ENCODE data around the gene RTN4RL1. TPM values are rescaled to one million over a fixed set of nuclear protein-coding genes. Genes with fewer than 3 reads are reported as not detected.

The RTN4RL1 gene
- polyA plus RNA-seq, 2 donors: 0.89 to 2.0 TPM

DNA sequence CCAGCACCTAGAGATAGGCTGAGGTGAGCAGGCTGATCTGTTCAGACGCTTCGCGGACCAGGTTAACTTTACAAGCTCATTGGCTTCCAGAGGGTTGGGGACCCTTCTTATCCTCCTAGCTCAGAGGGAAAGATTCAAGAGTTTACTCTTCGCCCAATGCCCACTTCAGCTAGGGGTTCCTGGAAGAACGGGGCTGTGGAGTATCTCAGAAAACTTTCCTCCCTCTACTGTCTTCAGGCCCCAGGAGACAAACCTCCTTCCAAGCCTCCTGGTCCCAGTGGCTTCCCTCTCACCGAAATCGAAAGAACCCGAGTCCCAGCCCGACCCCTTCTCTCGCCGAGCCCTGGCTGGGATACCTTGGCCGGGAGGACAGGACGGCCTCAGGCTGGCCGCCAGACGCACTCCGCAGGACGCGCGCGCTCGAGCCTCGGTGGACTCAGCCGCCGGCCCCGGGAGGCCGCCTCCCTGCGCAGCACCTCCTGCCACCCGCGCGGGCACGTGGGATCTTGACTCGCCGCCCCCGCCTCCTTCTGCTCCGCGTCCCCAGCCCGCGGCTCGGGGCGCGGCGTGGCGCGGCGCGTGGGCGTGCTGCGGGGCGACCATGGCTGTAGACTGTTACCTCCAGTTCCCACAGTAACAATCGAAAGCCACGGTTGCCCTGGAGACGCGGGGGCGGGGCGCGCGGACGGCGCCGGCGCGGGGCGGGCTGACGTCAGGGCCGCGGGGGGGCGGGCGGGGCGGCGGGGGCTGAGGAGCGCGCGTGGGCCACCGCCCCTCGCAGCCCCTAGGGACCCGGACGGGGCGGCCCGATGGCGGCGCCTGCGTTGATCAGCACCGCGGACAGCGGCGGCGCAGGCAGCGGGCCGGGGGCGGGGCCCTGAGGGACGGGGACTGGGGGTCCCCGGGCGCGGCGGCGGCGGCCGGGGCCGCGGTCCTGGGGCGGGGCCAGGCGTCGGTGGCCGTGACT, 24.5 kb upstream of the RTN4RL1 start:
- H3K27me3 ChIP-seq (ENCODE audit: control insufficient read depth in 1 of 2, insufficient read depth in 2 of 2, low read length in 2 of 2): peaks cover 0 to 2% of the 10 kb centered on the region in 2 donors
- H3K4me1 ChIP-seq (ENCODE audit: control insufficient read depth in 2 of 2, insufficient read depth in 2 of 2, low read length in 1 of 2): peaks cover 3 to 17% of the 10 kb centered on the region in 2 donors
- H3K27ac ChIP-seq (ENCODE audit: low read depth in 2 of 2, low read length in 1 of 2): peak overlapping the region; percentile 36 to 38
- H3K4me3 ChIP-seq (ENCODE audit: low read depth in 1 of 2, low read length in 2 of 2): peak overlapping the region; percentile 69 to 78
- whole genome bisulfite sequencing, 2 donors: 2% methylated on average over 73 to 104 of the region's 104 CpGs
- peaks cover 0 to 2% of the 10 kb centered on the region in 2 donors for H3K9me3 ChIP-seq (ENCODE audit: control insufficient read depth in 2 of 2, insufficient read depth in 1 of 2, low read depth in 1 of 2, low read length in 1 of 2)
- no peaks in the 10 kb centered on the region for H3K36me3 ChIP-seq (ENCODE audit: control insufficient read depth in 2 of 2, insufficient read depth in 2 of 2, low read length in 1 of 2)

GRCh38 chr17:2048805-2049204, 23.7 kb upstream of the RTN4RL1 start:
- 9 to 16% methylated on average over 9 of the region's 9 CpGs for WGBS, 2 donors
- no peak overlapping the region for H3K4me3 ChIP-seq (ENCODE audit: low read depth in 1 of 2, low read length in 2 of 2)
- no peak overlapping the region for H3K27ac ChIP-seq (ENCODE audit: low read depth in 2 of 2, low read length in 1 of 2)

GRCh38 chr17:2047590-2047989, 22.5 kb upstream of the RTN4RL1 start:
- Histone ChIP-seq H3K36me3 (ENCODE audit: control insufficient read depth in 2 of 2, insufficient read depth in 2 of 2, low read length in 1 of 2) (peaks cover 0 to 2% of the 10 kb centered on the region in 2 donors), H3K27me3 (ENCODE audit: control insufficient read depth in 1 of 2, insufficient read depth in 2 of 2, low read length in 2 of 2) (peaks cover 0 to 2% of the 10 kb centered on the region in 2 donors), H3K9me3 (ENCODE audit: control insufficient read depth in 2 of 2, insufficient read depth in 1 of 2, low read depth in 1 of 2, low read length in 1 of 2) (peaks cover 0 to 2% of the 10 kb centered on the region in 2 donors), H3K4me3 (ENCODE audit: low read depth in 1 of 2, low read length in 2 of 2) (no peak overlapping the region), H3K4me1 (ENCODE audit: control insufficient read depth in 2 of 2, insufficient read depth in 2 of 2, low read length in 1 of 2) (peaks cover 0 to 15% of the 10 kb centered on the region in 2 donors), H3K27ac (ENCODE audit: low read depth in 2 of 2, low read length in 1 of 2) (no peak overlapping the region)
- 91 to 95% methylated on average over 6 of the region's 6 CpGs for WGBS, 2 donors

More at GRCh38 chr17:2048805-2049204, 23.7 kb upstream of the RTN4RL1 start:
- Histone ChIP-seq H3K9me3 (ENCODE audit: control insufficient read depth in 2 of 2, insufficient read depth in 1 of 2, low read depth in 1 of 2, low read length in 1 of 2) (peaks cover 0 to 2% of the 10 kb centered on the region in 2 donors), H3K36me3 (ENCODE audit: control insufficient read depth in 2 of 2, insufficient read depth in 2 of 2, low read length in 1 of 2) (no peaks in the 10 kb centered on the region), H3K4me1 (ENCODE audit: control insufficient read depth in 2 of 2, insufficient read depth in 2 of 2, low read length in 1 of 2) (peaks cover 3 to 12% of the 10 kb centered on the region in 2 donors), H3K27me3 (ENCODE audit: control insufficient read depth in 1 of 2, insufficient read depth in 2 of 2, low read length in 2 of 2) (peaks cover 0 to 2% of the 10 kb centered on the region in 2 donors)

- Histone ChIP-seq H3K27me3 (ENCODE audit: control insufficient read depth in 1 of 2, insufficient read depth in 2 of 2, low read length in 2 of 2) (no peaks in the 10 kb centered on the region), H3K27ac (ENCODE audit: low read depth in 2 of 2, low read length in 1 of 2) (no peak overlapping the region), H3K9me3 (ENCODE audit: control insufficient read depth in 2 of 2, insufficient read depth in 1 of 2, low read depth in 1 of 2, low read length in 1 of 2) (no peaks in the 10 kb centered on the region), H3K4me1 (ENCODE audit: control insufficient read depth in 2 of 2, insufficient read depth in 2 of 2, low read length in 1 of 2) (peaks cover 0 to 22% of the 10 kb centered on the region in 2 donors), H3K4me3 (ENCODE audit: low read depth in 1 of 2, low read length in 2 of 2) (no peak overlapping the region), H3K36me3 (ENCODE audit: control insufficient read depth in 2 of 2, insufficient read depth in 2 of 2, low read length in 1 of 2) (peaks cover 2 to 5% of the 10 kb centered on the region in 2 donors)
- 91 to 92% methylated on average over 5 of the region's 5 CpGs for WGBS, 2 donors
Measured at GRCh38 chr17:2044263-2044894, 19.2 kb upstream of the RTN4RL1 start.

- Histone ChIP-seq H3K27me3 (ENCODE audit: control insufficient read depth in 1 of 2, insufficient read depth in 2 of 2, low read length in 2 of 2) (no peaks in the 10 kb centered on the region), H3K36me3 (ENCODE audit: control insufficient read depth in 2 of 2, insufficient read depth in 2 of 2, low read length in 1 of 2) (peaks cover 2 to 5% of the 10 kb centered on the region in 2 donors), H3K4me1 (ENCODE audit: control insufficient read depth in 2 of 2, insufficient read depth in 2 of 2, low read length in 1 of 2) (peaks cover 0 to 19% of the 10 kb centered on the region in 2 donors), H3K27ac (ENCODE audit: low read depth in 2 of 2, low read length in 1 of 2) (peak overlapping the region; percentile 30 to 94), H3K4me3 (ENCODE audit: low read depth in 1 of 2, low read length in 2 of 2) (no peak overlapping the region), H3K9me3 (ENCODE audit: control insufficient read depth in 2 of 2, insufficient read depth in 1 of 2, low read depth in 1 of 2, low read length in 1 of 2) (no peaks in the 10 kb centered on the region)
- WGBS, 2 donors: 61% methylated on average over 6 of the region's 6 CpGs
Measured at GRCh38 chr17:2043785-2044184, 18.7 kb upstream of the RTN4RL1 start.

DNA sequence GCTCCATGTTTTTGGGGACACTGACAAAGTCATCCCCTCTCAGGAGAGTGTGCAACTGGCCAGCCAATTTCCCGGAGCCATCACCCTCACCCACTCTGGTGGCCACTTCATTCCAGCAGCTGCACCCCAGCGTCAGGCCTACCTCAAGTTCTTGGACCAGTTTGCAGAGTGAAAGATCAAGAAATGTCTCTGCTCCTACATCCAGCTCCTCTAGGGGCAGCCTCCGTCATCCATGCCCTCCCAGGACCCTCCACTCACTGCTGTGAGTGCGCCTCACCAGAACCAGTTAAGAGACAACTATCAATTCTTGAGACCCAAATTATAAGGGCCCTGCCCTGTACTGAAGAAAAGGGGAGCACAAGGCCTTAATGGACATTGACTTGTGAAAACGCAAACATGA, 17.8 kb upstream of the RTN4RL1 start:
- Histone ChIP-seq H3K4me1 (ENCODE audit: control insufficient read depth in 2 of 2, insufficient read depth in 2 of 2, low read length in 1 of 2) (peaks cover 0 to 19% of the 10 kb centered on the region in 2 donors), H3K36me3 (ENCODE audit: control insufficient read depth in 2 of 2, insufficient read depth in 2 of 2, low read length in 1 of 2) (peaks cover 2 to 7% of the 10 kb centered on the region in 2 donors), H3K4me3 (ENCODE audit: low read depth in 1 of 2, low read length in 2 of 2) (peak overlapping the region in 1 of 2 donors; percentile 82), H3K27ac (ENCODE audit: low read depth in 2 of 2, low read length in 1 of 2) (peak overlapping the region in 1 of 2 donors; percentile 94), H3K9me3 (ENCODE audit: control insufficient read depth in 2 of 2, insufficient read depth in 1 of 2, low read depth in 1 of 2, low read length in 1 of 2) (no peaks in the 10 kb centered on the region), H3K27me3 (ENCODE audit: control insufficient read depth in 1 of 2, insufficient read depth in 2 of 2, low read length in 2 of 2) (no peaks in the 10 kb centered on the region)
- WGBS, 2 donors: 81 to 82% methylated on average over 5 of the region's 5 CpGs

DNA sequence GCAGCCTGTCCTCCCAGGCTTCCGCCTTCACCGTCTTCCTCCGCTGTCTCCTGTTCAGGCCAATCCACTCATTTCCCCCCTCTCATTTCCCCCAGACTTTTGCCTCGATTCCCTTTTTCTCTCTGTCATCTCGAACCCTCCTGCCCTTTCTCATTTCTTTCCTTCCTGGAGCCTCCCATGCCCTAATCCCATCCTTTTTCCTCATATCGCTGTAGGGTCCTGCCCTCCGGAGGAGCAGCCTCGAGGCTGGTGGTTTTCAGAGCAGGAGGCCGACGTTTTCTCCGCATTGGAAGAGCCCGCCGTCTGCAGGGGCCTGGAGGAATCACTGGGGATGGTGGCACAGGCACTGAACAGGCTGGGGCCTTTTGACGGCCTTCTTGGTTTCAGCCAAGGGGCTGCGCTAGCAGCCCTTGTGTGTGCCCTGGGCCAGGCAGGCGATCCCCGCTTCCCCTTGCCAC, 17.3 kb upstream of the RTN4RL1 start:
- H3K36me3 ChIP-seq (ENCODE audit: control insufficient read depth in 2 of 2, insufficient read depth in 2 of 2, low read length in 1 of 2): peaks cover 4 to 11% of the 10 kb centered on the region in 2 donors
- H3K4me3 ChIP-seq (ENCODE audit: low read depth in 1 of 2, low read length in 2 of 2): peak overlapping the region; percentile 82 to 87
- peak overlapping the region; percentile 90 to 94 for H3K27ac ChIP-seq (ENCODE audit: low read depth in 2 of 2, low read length in 1 of 2)
- no peaks in the 10 kb centered on the region for H3K27me3 ChIP-seq (ENCODE audit: control insufficient read depth in 1 of 2, insufficient read depth in 2 of 2, low read length in 2 of 2)
- no peaks in the 10 kb centered on the region for H3K9me3 ChIP-seq (ENCODE audit: control insufficient read depth in 2 of 2, insufficient read depth in 1 of 2, low read depth in 1 of 2, low read length in 1 of 2)
- peaks cover 0 to 19% of the 10 kb centered on the region in 2 donors for H3K4me1 ChIP-seq (ENCODE audit: control insufficient read depth in 2 of 2, insufficient read depth in 2 of 2, low read length in 1 of 2)
- 13 to 18% methylated on average over 17 of the region's 17 CpGs for WGBS, 2 donors

DNA sequence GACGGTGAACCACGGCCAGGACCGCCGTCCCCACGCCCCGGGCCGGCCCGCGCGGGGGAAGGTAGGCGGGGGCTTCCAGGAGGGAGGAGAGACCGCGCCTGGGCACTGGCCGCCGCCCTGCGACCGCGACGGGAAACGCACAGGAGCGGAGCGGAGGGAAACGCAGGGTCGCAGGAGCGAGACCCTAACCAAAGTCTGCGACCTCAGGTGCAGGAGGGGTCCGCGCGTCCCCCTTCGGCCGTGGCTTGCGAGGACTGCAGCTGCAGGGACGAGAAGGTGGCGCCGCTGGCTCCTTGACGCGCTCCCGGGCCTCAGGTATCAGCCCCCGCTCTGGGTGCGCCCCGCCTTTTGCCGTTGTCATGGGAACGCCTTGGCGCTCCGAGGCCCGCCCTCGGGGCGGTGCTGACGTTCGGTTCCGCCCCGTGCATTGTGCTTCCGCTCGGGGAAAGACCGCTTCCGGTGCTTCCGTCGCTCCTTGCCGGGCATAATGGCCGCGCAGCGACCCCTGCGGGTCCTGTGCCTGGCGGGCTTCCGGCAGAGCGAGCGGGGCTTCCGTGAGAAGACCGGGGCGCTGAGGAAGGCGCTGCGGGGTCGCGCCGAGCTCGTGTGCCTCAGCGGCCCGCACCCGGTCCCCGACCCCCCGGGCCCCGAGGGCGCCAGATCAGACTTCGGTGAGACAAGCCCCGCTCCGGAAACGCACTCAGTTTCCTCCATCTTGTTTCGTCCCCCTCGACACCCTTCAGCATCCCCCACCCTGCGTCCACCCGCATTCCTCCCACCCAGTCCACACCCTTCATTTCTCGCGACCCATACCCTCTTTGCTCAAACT, 16.6 kb upstream of the RTN4RL1 start, which contains the start of gene OVCA2:
Gene OVCA2 (plus strand): TSS at position 462 of the 829 bp plus-strand sequence. CDS start 26 bp downstream, at position 488.
- Histone ChIP-seq H3K9me3 (ENCODE audit: control insufficient read depth in 2 of 2, insufficient read depth in 1 of 2, low read depth in 1 of 2, low read length in 1 of 2) (no peaks in the 10 kb centered on the region), H3K36me3 (ENCODE audit: control insufficient read depth in 2 of 2, insufficient read depth in 2 of 2, low read length in 1 of 2) (peaks cover 10 to 17% of the 10 kb centered on the region in 2 donors), H3K27ac (ENCODE audit: low read depth in 2 of 2, low read length in 1 of 2) (peak within 1 kb of the TSS; percentile 90 to 94), H3K27me3 (ENCODE audit: control insufficient read depth in 1 of 2, insufficient read depth in 2 of 2, low read length in 2 of 2) (no peaks in the 10 kb centered on the region), H3K4me3 (ENCODE audit: low read depth in 1 of 2, low read length in 2 of 2) (peak within 1 kb of the TSS; percentile 82 to 87), H3K4me1 (ENCODE audit: control insufficient read depth in 2 of 2, insufficient read depth in 2 of 2, low read length in 1 of 2) (peaks cover 0 to 19% of the 10 kb centered on the region in 2 donors)
- 0 to 1% methylated on average over 90 to 92 of the region's 93 CpGs for WGBS, 2 donors

All from esophagus (tissue), 2 donors.